Adrenal gland (tissue), 5 donors: ENCODE data around the gene CAB39L.

Experiments
- CTCF ChIP-seq, 6 experiments: fragments of 450-650 bp in 4 of 6; fragments of 200-600 bp in 2 of 6; sonication (generic) in 1 of 6; IDR thresholded peaks; 1 replicate in 5 of 6; 2 replicates in 1 of 6; pipeline versions ENCODE4 v1.5.1 to v1.8.0; 2016 to 2021; ENCODE audit warnings: antibody characterized with exemption in 6 of 6, mild to moderate bottlenecking in 2 of 6, moderate library complexity in 1 of 6
- POLR2A ChIP-seq, 2 donors: fragments of 450-650 bp; IDR thresholded peaks; one replicate each; pipeline ENCODE4 v1.6.1; 2017; ENCODE audit warnings: antibody characterized with exemption in 2 of 2, mild to moderate bottlenecking in 2 of 2, moderate library complexity in 1 of 2
- donor health status: DM: no; HTN: no; CAD: no.

GRCh38 chr13:49466292-49466838, 22.5 kb upstream of the CAB39L start:
- no peak for TF ChIP-seq CTCF (IDR thresholded peaks at IDR 0.05)
- TF ChIP-seq POLR2A (IDR thresholded peaks at IDR 0.05), result no peak
